ENCODE data around the gene RTKN.
A peak's percentile ranks its signal among the peaks of the same experiment; 100 is the strongest.

Gene RTKN

DNA sequence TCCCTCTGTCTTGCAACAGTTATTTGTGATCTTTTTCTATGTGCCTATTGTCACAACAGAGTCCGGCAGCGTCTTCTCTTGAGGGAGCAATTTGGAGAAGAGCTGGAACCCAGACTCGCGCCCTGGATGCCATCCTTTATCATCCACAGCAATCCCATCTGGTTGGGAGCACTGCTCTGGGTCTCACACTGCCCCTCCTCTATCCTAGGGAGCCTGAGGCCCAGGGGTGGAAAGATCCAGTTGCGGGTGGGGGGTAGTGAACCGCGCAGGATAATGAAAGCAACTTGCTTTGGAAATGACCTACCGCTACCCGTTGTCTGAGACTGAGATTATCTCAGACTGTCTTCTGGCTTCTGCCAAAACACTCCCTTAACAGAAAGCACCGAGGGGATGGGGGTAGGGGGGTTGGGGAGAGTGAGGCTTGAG is 17.2 kb upstream of the RTKN start:
- in situ Hi-C loops (cut with HindIII; ENCODE audit: low sequenced_read_pairs), result no loop called here
- DNase-seq (ENCODE audit: low read depth, low spot score), result no peak
- H3K4me3 ChIP-seq (ENCODE audit: low read depth, low read length), result peak overlapping the region; percentile 89
- TF ChIP-seq, protein P1, sequence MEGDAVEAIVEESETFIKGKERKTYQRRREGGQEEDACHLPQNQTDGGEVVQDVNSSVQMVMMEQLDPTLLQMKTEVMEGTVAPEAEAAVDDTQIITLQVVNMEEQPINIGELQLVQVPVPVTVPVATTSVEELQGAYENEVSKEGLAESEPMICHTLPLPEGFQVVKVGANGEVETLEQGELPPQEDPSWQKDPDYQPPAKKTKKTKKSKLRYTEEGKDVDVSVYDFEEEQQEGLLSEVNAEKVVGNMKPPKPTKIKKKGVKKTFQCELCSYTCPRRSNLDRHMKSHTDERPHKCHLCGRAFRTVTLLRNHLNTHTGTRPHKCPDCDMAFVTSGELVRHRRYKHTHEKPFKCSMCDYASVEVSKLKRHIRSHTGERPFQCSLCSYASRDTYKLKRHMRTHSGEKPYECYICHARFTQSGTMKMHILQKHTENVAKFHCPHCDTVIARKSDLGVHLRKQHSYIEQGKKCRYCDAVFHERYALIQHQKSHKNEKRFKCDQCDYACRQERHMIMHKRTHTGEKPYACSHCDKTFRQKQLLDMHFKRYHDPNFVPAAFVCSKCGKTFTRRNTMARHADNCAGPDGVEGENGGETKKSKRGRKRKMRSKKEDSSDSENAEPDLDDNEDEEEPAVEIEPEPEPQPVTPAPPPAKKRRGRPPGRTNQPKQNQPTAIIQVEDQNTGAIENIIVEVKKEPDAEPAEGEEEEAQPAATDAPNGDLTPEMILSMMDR (IDR thresholded peaks at IDR 0.05; ENCODE audit: low read depth, low read length), result no peak

DNA sequence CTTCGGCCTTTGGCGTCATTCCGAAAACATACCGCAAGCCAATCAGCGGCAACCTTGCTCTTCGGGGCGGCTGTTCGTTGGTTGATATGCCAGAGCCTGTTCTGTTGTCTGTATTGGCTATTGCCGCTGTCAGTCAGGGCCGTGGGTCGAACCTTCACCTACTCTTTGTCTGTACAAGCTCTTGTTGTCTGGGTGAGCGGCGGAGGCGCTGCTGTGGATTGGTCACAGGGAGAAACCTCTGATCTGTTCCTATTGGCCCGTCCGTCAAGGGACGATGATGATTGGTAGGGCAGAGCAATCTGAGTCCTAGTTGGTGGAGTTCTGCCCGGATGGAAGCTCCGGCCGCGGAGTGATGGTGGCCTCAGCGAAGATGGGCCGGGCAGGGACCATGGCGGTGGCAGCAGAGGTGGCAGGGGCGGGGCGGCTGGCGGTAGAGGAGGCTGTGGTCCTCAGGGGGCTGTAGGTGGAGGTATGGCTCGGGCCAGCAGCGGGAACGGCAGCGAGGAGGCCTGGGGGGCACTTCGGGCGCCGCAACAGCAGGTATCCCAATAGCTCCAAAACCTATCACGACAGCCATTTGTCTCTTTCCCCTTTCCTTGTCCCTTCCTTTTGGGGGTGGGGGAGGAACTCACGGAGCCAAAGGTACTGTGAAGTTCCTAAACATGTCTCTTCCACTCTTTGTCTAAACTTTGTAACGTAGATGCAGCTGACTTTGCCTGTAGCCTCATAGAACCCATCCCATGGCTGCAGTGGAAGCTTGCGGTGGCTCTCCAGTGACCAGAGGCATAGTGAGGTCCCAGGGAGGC is 16.6 kb upstream of the RTKN start, which contains the start of gene WBP1:
WBP1 (plus strand) TSS at position 307 of the 806 bp plus-strand sequence; CDS start at position 472, 165 bp downstream.
- TF ChIP-seq, protein P1 (IDR thresholded peaks at IDR 0.05; ENCODE audit: low read depth, low read length), result no peak
- peak within 1 kb of the TSS; percentile 89 for H3K4me3 ChIP-seq (ENCODE audit: low read depth, low read length)
- peak; percentile 100 for DNase-seq (ENCODE audit: low read depth, low spot score)
- in situ Hi-C loops (cut with HindIII; ENCODE audit: low sequenced_read_pairs), result no loop called here

DNA sequence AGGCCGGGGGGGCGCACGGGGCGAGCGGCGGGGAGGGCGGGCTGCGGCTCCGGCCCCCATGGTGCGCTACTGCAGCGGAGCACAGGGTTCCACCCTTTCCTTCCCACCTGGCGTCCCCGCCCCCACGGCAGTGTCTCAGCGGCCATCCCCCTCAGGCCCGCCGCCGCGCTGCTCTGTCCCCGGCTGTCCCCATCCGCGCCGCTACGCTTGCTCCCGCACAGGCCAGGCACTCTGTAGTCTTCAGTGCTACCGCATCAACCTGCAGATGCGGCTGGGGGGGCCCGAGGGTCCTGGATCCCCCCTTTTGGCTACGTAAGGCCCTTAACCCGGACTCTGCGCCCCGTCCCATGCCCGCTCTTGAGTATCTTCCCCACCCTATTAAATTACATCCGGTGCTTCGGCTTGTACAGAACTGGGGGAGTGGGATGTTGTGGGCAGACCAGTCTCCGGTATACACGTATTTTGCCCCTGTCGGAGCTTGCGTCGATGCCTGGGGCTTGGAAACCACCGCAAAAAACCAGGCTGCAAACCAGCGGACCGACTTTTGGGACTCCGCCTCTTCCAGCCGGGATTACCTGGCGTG is 15.9 kb upstream of the RTKN start:
- in situ Hi-C loops (cut with HindIII; ENCODE audit: low sequenced_read_pairs), result no loop called here
- TF ChIP-seq, protein P1 (IDR thresholded peaks at IDR 0.05; ENCODE audit: low read depth, low read length), result no peak
- H3K4me3 ChIP-seq (ENCODE audit: low read depth, low read length), result peak overlapping the region; percentile 53
- DNase-seq (ENCODE audit: low read depth, low spot score), result no peak

DNA sequence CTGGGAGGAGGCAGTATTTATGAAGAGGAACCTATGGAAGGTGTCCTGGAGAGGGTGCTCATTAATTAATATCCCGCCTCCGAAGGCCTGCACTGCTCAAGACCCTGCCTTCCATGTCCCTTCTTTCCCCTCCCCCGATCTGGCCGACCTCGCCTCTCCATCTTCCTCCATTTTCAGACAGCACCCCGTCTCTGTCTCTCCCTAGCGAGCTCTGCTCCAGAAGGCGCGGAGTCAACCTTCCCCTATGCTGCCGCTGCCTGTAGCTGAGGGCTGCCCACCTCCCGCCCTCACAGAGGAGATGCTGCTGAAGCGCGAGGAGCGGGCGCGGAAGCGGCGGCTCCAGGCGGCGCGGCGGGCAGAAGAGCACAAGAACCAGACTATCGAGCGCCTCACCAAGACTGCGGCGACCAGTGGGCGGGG is 15.4 kb upstream of the RTKN start:
- TF ChIP-seq, protein P1 (IDR thresholded peaks at IDR 0.05; ENCODE audit: low read depth, low read length), result no peak
- peak overlapping the region; percentile 53 for H3K4me3 ChIP-seq (ENCODE audit: low read depth, low read length)
- peak; percentile 41 for DNase-seq (ENCODE audit: low read depth, low spot score)
- in situ Hi-C loops (cut with HindIII; ENCODE audit: low sequenced_read_pairs), result no loop called here

DNA sequence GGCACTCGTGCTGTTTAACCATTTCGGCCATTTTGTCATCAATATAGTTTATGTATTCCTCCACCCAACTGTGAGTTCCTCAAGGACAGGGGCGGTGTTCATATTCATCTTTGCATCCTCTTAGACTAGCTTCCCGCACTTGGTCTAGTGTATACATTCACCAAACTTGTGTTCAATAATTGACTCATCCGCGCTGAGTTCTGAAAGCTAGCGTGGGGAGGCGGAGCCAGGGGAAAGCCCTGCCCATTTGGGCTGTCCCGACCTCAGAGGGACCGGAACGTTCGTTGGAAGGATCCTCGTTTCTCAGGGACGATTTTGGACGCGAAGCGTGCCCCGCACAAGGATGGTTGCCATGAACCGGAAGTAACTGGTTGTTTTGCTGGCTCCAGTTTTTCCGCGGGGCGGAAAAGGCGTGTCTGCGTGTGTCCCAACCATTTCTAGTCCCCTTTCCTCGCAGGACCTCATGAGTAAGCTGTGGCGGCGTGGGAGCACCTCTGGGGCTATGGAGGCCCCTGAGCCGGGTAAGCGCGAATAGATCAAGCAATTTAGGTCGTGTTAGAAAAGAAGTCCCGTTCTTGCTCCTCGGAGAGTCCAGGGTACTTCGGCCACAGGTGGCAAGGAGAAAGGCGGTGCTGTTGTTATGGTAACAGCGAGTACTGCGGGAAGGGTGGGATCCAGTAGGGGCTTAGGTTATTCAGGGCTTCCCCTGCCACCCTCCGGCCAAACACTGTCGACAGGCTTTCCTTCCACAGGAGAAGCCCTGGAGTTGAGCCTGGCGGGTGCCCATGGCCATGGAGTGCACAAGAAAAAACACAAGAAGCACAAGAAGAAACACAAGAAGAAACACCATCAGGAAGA is 13.1 kb upstream of the RTKN start, which contains the start of gene INO80B:
INO80B (plus strand) TSS at position 434 of the 858 bp plus-strand sequence; CDS start at position 464, 30 bp downstream.
- TF ChIP-seq, protein P1 (IDR thresholded peaks at IDR 0.05; ENCODE audit: low read depth, low read length), result no peak
- in situ Hi-C loops (cut with HindIII; ENCODE audit: low sequenced_read_pairs), result no loop called here

DNA sequence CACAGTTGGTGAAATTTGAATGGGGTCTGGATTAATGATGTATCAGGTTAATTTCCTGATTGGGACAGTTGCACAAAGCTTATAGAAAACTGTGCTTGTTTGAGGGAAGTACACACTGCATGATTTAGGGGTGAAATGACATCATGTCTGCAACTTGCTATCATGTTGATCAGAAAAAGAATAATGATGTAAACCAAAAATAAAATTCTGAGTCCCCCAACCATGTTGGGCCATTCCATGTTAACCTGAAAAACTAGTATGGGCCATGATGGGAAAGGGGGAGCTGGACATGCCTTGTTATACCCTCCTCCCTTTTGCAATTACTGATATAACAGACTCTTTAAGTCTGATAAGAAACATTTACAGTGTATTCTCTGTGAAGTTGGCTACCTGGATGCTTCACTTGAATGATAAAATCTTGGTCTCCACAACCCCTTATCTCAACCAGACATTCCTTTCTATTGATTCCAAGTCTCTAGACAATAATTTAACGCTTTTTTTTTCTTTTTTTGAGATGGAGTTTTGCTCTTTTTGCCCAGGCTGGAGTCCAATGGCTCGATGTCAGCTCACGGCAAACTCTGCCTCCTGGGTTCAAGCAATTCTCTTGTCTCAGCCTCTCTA is 8.9 kb upstream of the RTKN start:
- TF ChIP-seq, protein P1 (IDR thresholded peaks at IDR 0.05; ENCODE audit: low read depth, low read length), result no peak
- H3K4me3 ChIP-seq (ENCODE audit: low read depth, low read length), result no peak overlapping the region
- in situ Hi-C loops (cut with HindIII; ENCODE audit: low sequenced_read_pairs), result no loop called here
- no peak for DNase-seq (ENCODE audit: low read depth, low spot score)

More for the DNA sequence above, 13.1 kb upstream of the RTKN start, which contains the start of gene INO80B:
- DNase-seq (ENCODE audit: low read depth, low spot score), result peak; percentile 98
- peak within 1 kb of the TSS; percentile 85 for H3K4me3 ChIP-seq (ENCODE audit: low read depth, low read length)

Measured in astrocyte of the spinal cord (primary cell).